ENCODE results near the gene SYNE3.

Gene SYNE3

GRCh38 chr14:95491936-95492608 is 24.4 kb downstream of the SYNE3 start:
- no peak for DNase-seq (ENCODE audit: low spot score)
- no peak for TF ChIP-seq CTCF (IDR thresholded peaks at IDR 0.05; ENCODE audit: extremely low read depth, insufficient read depth, missing control alignments)
- in situ Hi-C loops (cut with MboI; ENCODE audit: low pct_unique_long_range_greater_than_20kb, low sequenced_read_pairs, unreplicated experiment) = no loop called here

- DNase-seq (ENCODE audit: low spot score) = no peak
- no peak for TF ChIP-seq CTCF (IDR thresholded peaks at IDR 0.05; ENCODE audit: extremely low read depth, insufficient read depth, missing control alignments)
- in situ Hi-C loops (cut with MboI; ENCODE audit: low pct_unique_long_range_greater_than_20kb, low sequenced_read_pairs, unreplicated experiment) = no loop called here
These were observed 25.6 kb downstream of the SYNE3 start for GRCh38 chr14:95490727-95491451.

GRCh38 chr14:95490138-95490509 is 26.3 kb downstream of the SYNE3 start:
- no peak for DNase-seq (ENCODE audit: low spot score)
- in situ Hi-C loops (cut with MboI; ENCODE audit: low pct_unique_long_range_greater_than_20kb, low sequenced_read_pairs, unreplicated experiment) = no loop called here
- TF ChIP-seq CTCF (IDR thresholded peaks at IDR 0.05; ENCODE audit: extremely low read depth, insufficient read depth, missing control alignments) = no peak

- in situ Hi-C loops (cut with MboI; ENCODE audit: low pct_unique_long_range_greater_than_20kb, low sequenced_read_pairs, unreplicated experiment) = no loop called here
- no peak for TF ChIP-seq CTCF (IDR thresholded peaks at IDR 0.05; ENCODE audit: extremely low read depth, insufficient read depth, missing control alignments)
These were observed 27.0 kb downstream of the SYNE3 start for GRCh38 chr14:95489214-95490137.

GRCh38 chr14:95488376-95489213 is 27.9 kb downstream of the SYNE3 start:
- in situ Hi-C loops (cut with MboI; ENCODE audit: low pct_unique_long_range_greater_than_20kb, low sequenced_read_pairs, unreplicated experiment) = no loop called here
- TF ChIP-seq CTCF (IDR thresholded peaks at IDR 0.05; ENCODE audit: extremely low read depth, insufficient read depth, missing control alignments) = no peak
- DNase-seq (ENCODE audit: low spot score) = no peak

More at GRCh38 chr14:95489214-95490137, 27.0 kb downstream of the SYNE3 start:
- no peak for DNase-seq (ENCODE audit: low spot score)
